HCT116 (cell line): ENCODE results near the gene AGL.
"Not testable (repeated sequence)": the region's sequence is repeated elsewhere in the genome, so short reads cannot be mapped to it uniquely, and the experiment has no call there.

Experiments used
- CTCF ChIP-seq, 3 experiments: fragments of 200-600 bp in 1 of 3; sonication (generic) in 1 of 3; IDR thresholded peaks in 2 of 3; conservative IDR thresholded peaks in 1 of 3; 2 replicates each; pipeline ENCODE4 v1.5.1; 2012 to 2017; ENCODE audit warnings: low read depth in 2 of 3, low read length in 2 of 3, antibody characterized with exemption in 1 of 3, borderline replicate concordance in 1 of 3, control low read depth in 1 of 3, mild to moderate bottlenecking in 1 of 3, mixed read lengths in 1 of 3, mixed run types in 1 of 3, moderate library complexity in 1 of 3; ENCODE audit not compliant: insufficient read depth in 1 of 3
- EZH2 ChIP-seq: fragments of 200-600 bp; sonication (generic); IDR thresholded peaks from 2 replicates; pipeline ENCODE4 v1.6.1; 2017; ENCODE audit warnings: antibody characterized with exemption, mixed run types
- EZH2phosphoT487 ChIP-seq: fragments of 200-600 bp; IDR thresholded peaks from 2 replicates; pipeline ENCODE4 v1.6.1; 2018; ENCODE audit warnings: antibody characterized with exemption, borderline replicate concordance
- POLR2A ChIP-seq: IDR thresholded peaks from 2 replicates; pipeline ENCODE4 v1.7.0; 2011; ENCODE audit warnings: borderline replicate concordance; ENCODE audit not compliant: insufficient read depth, insufficient read length; ENCODE audit errors: extremely low read depth
- POLR2AphosphoS5 ChIP-seq: IDR thresholded peaks from 2 replicates; pipeline ENCODE4 v1.6.1; 2011; ENCODE audit warnings: mild to moderate bottlenecking, low read depth, low read length, moderate library complexity
- RAD21 ChIP-seq: IDR thresholded peaks from 2 replicates; pipeline ENCODE4 v1.6.1; 2012; ENCODE audit warnings: low read depth, mild to moderate bottlenecking
- SP1 ChIP-seq: IDR thresholded peaks from 2 replicates; pipeline ENCODE4 v1.6.1; 2012; ENCODE audit warnings: low read depth
- ZFX ChIP-seq: fragments of 450-650 bp; IDR thresholded peaks from 2 replicates; pipeline ENCODE4 v1.6.1; 2017
- TF ChIP-seq, protein P1 (sequence below): IDR thresholded peaks from 2 replicates; pipeline ENCODE4 v1.6.1; 2012
- TF ChIP-seq, protein P2 (sequence below): IDR thresholded peaks from 2 replicates; pipeline ENCODE4 v1.6.1; 2012

DNA sequence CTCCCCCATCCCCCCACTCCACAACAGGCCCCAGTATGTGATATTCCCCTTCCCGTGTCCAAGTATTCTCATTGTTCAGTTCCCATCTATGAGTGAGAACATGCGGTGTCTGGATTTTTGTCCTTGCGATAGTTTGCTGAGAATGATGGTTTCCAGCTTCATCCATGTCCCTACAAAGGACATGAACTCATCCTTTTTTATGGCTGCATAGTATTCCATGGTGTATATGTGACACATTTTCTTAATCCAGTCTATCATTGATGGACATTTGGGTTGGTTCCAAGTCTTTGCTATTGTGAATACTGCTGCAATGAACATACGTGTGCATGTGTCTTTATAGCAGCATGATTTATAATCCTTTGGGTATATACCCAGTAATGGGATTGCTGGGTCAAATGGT is 53.1 kb downstream of the AGL start:
- not testable (repeated sequence) for TF ChIP-seq POLR2A; CTCF (IDR thresholded peaks at IDR 0.05 in 2 of 3, conservative IDR thresholded peaks at IDR 0.05 in 1 of 3; ENCODE audit: borderline replicate concordance in 1 of 3, insufficient read depth in 1 of 3, low read depth in 2 of 3, low read length in 2 of 3); RAD21; SP1; EZH2; EZH2phosphoT487; ZFX; POLR2AphosphoS5
- TF ChIP-seq, protein P1, sequence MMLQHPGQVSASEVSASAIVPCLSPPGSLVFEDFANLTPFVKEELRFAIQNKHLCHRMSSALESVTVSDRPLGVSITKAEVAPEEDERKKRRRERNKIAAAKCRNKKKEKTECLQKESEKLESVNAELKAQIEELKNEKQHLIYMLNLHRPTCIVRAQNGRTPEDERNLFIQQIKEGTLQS, result not testable (repeated sequence)
- TF ChIP-seq, protein P2, sequence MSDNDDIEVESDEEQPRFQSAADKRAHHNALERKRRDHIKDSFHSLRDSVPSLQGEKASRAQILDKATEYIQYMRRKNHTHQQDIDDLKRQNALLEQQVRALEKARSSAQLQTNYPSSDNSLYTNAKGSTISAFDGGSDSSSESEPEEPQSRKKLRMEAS, result not testable (repeated sequence)
